Measurements from ENCODE around the gene ZBTB3. TPM values are rescaled to one million over a fixed set of nuclear protein-coding genes. Genes with fewer than 3 reads are reported as not detected.
A peak's percentile ranks its signal among the peaks of the same experiment; 100 is the strongest.
"Not testable (repeated sequence)": the region's sequence is repeated elsewhere in the genome, so short reads cannot be mapped to it uniquely, and the experiment has no call there.

Gene ZBTB3
- total RNA-seq, 2 experiments from 2014 or later, result 8.4 to 9.7 TPM

DNA sequence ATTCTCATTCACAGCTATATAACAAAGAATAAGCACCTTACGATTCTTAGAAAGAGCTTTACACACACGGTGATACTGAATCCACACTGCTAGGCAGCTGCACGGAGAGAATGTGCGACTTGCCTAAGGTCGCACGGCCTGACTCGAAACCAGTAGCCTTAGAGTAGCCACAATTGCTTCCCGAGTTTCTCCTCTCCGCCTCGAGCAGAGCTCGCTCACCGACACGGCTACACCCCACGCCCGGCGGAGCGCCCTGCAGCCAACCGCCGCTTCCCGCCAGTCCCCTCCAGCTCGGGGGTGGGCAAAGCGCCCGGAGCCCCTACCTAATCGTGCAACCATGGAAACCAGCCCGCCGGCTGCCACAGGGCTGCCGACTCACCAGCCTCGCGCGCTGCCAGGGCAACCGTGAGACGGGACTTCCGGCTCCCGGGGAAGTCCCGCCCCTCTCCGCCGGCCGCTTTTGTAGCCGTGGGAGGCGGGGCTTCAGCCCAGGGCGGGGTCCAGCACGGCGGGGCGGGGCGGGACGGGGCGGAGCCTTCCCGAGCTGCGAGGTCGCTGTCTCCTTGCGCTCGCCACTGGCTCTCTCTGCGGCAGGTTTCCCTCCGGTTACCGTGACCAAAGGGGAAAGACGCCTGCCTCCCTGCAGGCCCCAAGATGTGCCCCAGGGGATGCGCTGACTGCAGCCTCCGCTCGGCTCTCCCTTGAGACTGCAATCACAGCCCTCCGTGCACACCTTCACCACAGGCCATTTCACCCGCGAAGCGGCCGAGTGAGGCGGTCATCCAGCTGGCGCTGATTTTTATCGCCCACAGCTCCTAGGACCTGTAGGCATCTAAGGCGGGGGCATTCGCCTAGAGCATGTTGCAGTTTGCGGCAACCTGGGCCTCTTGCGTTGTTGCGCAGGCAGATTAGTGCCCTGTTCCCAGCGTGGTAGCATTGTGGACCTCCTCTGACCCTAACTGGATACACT lies 47.8 kb downstream of the ZBTB3 start:
- intact Hi-C loops (cut with micrococcal nuclease), result loop anchor here (5.0 kb wide), 2 partner anchors 46 to 114 kb away; partner anchors contain the start of genes TUT1 and ZBTB3
- CTCF ChIA-PET, result interaction anchor here (0.6 to 2.0 kb wide), 7 partner anchors 9 to 281 kb away, joined by 3 to 8 read pairs (median 4); partner anchors contain the start of genes HNRNPUL2, STX5 and TTC9C
- Mint-ChIP-seq H3K4me3 (peak overlapping the region; percentile 85), H3K27ac (peak overlapping the region; percentile 70), H3K9me3 (no peaks in the 10 kb centered on the region), H3K4me1 (ENCODE audit: low read depth) (peaks cover 50% of the 10 kb centered on the region), H3K36me3 (peaks cover 30% of the 10 kb centered on the region), H3K27me3 (no peaks in the 10 kb centered on the region)
- POLR2A ChIA-PET, result interaction anchor here (0.8 to 5.4 kb wide), 9 partner anchors 17 to 134 kb away, joined by 3 to 29 read pairs (median 5); partner anchors contain the start of genes B3GAT3, C11orf98, CSKMT and GANAB
- DNase-seq, result peak; percentile 96

DNA sequence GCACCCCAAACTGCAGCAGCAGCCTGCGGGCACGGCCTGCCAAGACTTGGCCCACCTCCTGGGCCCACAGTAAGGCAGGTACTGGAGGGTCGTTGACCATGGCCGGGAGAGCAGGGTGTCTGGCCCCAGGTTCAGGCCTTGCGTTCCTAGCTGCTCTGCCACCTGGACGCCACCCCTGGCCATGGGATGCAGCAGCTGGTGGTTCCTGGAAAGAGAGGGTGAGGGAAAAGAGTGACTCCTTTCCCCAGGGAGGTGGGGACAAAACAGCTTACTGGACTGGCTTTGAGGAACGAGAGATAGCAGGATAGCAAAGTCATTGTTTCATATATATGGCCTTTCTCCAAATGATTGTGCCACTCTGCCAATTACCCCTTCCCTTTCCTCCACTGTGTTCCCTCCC lies 48.5 kb downstream of the ZBTB3 start:
- DNase-seq, result no peak
- H3K36me3 Mint-ChIP-seq, result peaks cover 29% of the 10 kb centered on the region
- H3K4me1 Mint-ChIP-seq (ENCODE audit: low read depth), result peaks cover 45% of the 10 kb centered on the region
- ChIA-PET CTCF (interaction anchor here (0.5 to 2.0 kb wide), 7 partner anchors 8 to 281 kb away, joined by 3 to 8 read pairs (median 4); partner anchors contain the start of genes HNRNPUL2 and TTC9C), POLR2A (interaction anchor here (0.8 to 5.4 kb wide), 7 partner anchors 16 to 135 kb away, joined by 3 to 29 read pairs (median 5); partner anchors contain the start of genes B3GAT3, GANAB, INTS5 and LBHD1)
- H3K27ac Mint-ChIP-seq, result peak overlapping the region; percentile 70
- intact Hi-C loops (cut with micrococcal nuclease), result loop anchor here (5.0 kb wide), 2 partner anchors 47 to 113 kb away; partner anchors contain the start of genes TUT1 and ZBTB3
- H3K27me3 Mint-ChIP-seq, result no peaks in the 10 kb centered on the region
- peak overlapping the region; percentile 85 for H3K4me3 Mint-ChIP-seq
- no peaks in the 10 kb centered on the region for H3K9me3 Mint-ChIP-seq

DNA sequence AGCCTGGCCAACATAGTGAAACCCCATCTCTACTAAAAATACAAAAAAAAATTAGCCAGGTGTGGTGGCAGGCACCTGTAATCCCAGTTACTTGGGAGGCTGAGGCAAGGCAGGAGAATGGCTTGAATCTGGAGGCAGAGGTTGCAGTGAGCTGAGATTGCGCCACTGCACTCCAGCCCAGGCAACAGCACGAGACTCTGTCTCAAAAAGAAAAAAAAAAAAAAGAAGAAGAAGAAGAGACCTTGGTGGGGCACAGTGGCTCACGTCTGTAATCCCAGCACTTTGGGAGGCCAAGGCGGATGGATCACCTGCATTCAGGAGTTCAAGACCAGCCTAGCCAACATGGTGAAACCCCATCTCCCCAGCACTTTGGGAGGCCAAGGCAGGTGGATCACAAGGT lies 50.0 kb downstream of the ZBTB3 start:
- H3K4me1 Mint-ChIP-seq (ENCODE audit: low read depth), result peaks cover 39% of the 10 kb centered on the region
- DNase-seq; H3K9me3 Mint-ChIP-seq; intact Hi-C loops (cut with micrococcal nuclease); H3K27me3 Mint-ChIP-seq; H3K4me3 Mint-ChIP-seq; POLR2A ChIA-PET; H3K27ac Mint-ChIP-seq: not testable (repeated sequence)
- CTCF ChIA-PET, result interaction anchor here (0.6 kb wide), 1 partner anchor 63 kb away, joined by 3 read pairs; no protein-coding TSS in a partner anchor
- peaks cover 20% of the 10 kb centered on the region for H3K36me3 Mint-ChIP-seq

DNA sequence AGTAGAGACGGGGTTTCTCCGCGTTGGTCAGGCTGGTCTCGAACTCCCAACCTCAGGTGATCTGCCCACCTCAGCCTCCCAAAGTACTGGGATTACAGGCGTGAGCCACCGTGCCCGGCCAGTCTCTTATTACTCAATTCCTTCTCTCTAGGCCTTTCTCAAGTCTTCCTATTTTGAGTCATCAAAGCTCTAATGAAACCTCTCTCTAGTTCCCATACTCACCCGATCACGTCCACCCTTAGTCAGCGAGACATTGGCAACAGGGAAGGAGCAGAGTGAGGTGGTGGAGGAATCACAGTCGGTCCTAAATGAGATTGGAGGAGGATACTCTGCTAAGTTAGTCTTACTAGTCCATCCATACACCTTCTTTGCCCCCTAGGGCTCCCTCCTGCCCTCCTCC lies 51.7 kb downstream of the ZBTB3 start:
- Mint-ChIP-seq H3K4me3 (no peak overlapping the region), H3K9me3 (no peaks in the 10 kb centered on the region), H3K4me1 (ENCODE audit: low read depth) (peaks cover 24% of the 10 kb centered on the region), H3K27ac (no peak overlapping the region), H3K27me3 (no peaks in the 10 kb centered on the region), H3K36me3 (peaks cover 18% of the 10 kb centered on the region)
- intact Hi-C loops (cut with micrococcal nuclease), result no loop called here
- DNase-seq, result peak; percentile 33
- ChIA-PET CTCF (interaction anchor here (1.6 to 1.9 kb wide), 2 partner anchors 8 to 21 kb away, joined by 5 to 9 read pairs; no protein-coding TSS in a partner anchor), POLR2A (no interaction called here)

Small RNA genes within 50 kb of the gene (microRNA-seq; reads per million reads assigned to microRNA genes)
- gene MIR6514 (ENCODE audit: borderline microRNAs expressed, borderline number of aligned reads, borderline replicate concordance), result 2.8 reads per million
- not detected for gene MIR6748 (ENCODE audit: borderline microRNAs expressed, borderline number of aligned reads, borderline replicate concordance)

Other genes starting within 250 kb of the ZBTB3 start
- 10 to 100 TPM; 83.7 to 85.2 TPM for gene AHNAK, start 207.4 kb downstream of the ZBTB3 start, total RNA-seq
- 1,000 to 10,000 TPM; 1,956 to 1,989 TPM for gene EEF1G, start 180.3 kb downstream of the ZBTB3 start, total RNA-seq
- 10 to 100 TPM; 32.7 to 34.2 TPM for gene TUT1, start 162.6 kb downstream of the ZBTB3 start, total RNA-seq
- 100 to 1,000 TPM; 166 to 167 TPM for gene MTA2, start 152.3 kb downstream of the ZBTB3 start, total RNA-seq
- 100 to 1,000 TPM; 113 to 116 TPM for gene EML3, start 141.4 kb downstream of the ZBTB3 start, total RNA-seq
- 1 to 10 TPM; 1.1 to 1.5 TPM for gene ROM1, start 140.9 kb downstream of the ZBTB3 start, total RNA-seq
- 10 to 100 TPM; 67.0 to 70.4 TPM for gene B3GAT3, start 132.2 kb downstream of the ZBTB3 start, total RNA-seq
- 100 to 1,000 TPM; 247 to 249 TPM for gene GANAB, start 107.5 kb downstream of the ZBTB3 start, total RNA-seq
- 10 to 100 TPM; 30.2 to 30.8 TPM for gene INTS5, start 100.9 kb downstream of the ZBTB3 start, total RNA-seq
- gene C11orf98, start 89.0 kb downstream of the ZBTB3 start, total RNA-seq, result 100 to 1,000 TPM; 107 to 110 TPM
- 10 to 100 TPM; 27.7 to 33.9 TPM for gene CSKMT, start 88.8 kb downstream of the ZBTB3 start, total RNA-seq
- 1 to 10 TPM; 6.0 to 6.2 TPM for gene UQCC3, start 82.5 kb downstream of the ZBTB3 start, total RNA-seq
- gene LBHD1, start 81.9 kb downstream of the ZBTB3 start, total RNA-seq, result 10 to 100 TPM; 10.8 to 14.1 TPM
- gene UBXN1, start 75.1 kb downstream of the ZBTB3 start, total RNA-seq, result 100 to 1,000 TPM; 110 to 116 TPM
- under 1 TPM; 0.12 to 0.21 TPM for gene LRRN4CL, start 64.6 kb downstream of the ZBTB3 start, total RNA-seq
- gene BSCL2, start 46.7 kb downstream of the ZBTB3 start, total RNA-seq, result 10 to 100 TPM; 18.0 to 20.4 TPM
- not detected for gene GNG3, start 46.5 kb downstream of the ZBTB3 start, total RNA-seq
- 10 to 100 TPM; 56.0 to 62.3 TPM for gene HNRNPUL2, start 26.7 kb downstream of the ZBTB3 start, total RNA-seq
- 10 to 100 TPM; 37.6 to 43.0 TPM for gene TTC9C, start 25.7 kb downstream of the ZBTB3 start, total RNA-seq
- gene POLR2G, start 7.4 kb upstream of the ZBTB3 start, total RNA-seq, result 100 to 1,000 TPM; 116 to 124 TPM
- gene TAF6L, start 17.2 kb upstream of the ZBTB3 start, total RNA-seq, result 10 to 100 TPM; 11.9 to 12.0 TPM
- 10 to 100 TPM; 25.0 to 25.5 TPM for gene TMEM179B, start 33.2 kb upstream of the ZBTB3 start, total RNA-seq
- gene TMEM223, start 37.8 kb upstream of the ZBTB3 start, total RNA-seq, result 10 to 100 TPM in 1 of 2 experiments, 1 to 10 TPM in 1; 9.2 to 10.2 TPM
- gene NXF1, start 51.3 kb upstream of the ZBTB3 start, total RNA-seq, result 10 to 100 TPM; 70.8 to 83.6 TPM
- 10 to 100 TPM; 24.6 to 29.2 TPM for gene STX5, start 77.9 kb upstream of the ZBTB3 start, total RNA-seq
- under 1 TPM in 1 of 2 experiments, not detected in 1; 0.53 TPM for gene TEX54, start 78.7 kb upstream of the ZBTB3 start, total RNA-seq
- gene WDR74, start 85.4 kb upstream of the ZBTB3 start, total RNA-seq, result 10 to 100 TPM; 72.6 to 73.0 TPM
- 100 to 1,000 TPM; 309 to 314 TPM for gene SLC3A2, start 126.7 kb upstream of the ZBTB3 start, total RNA-seq
- not detected for gene CHRM1, start 167.2 kb upstream of the ZBTB3 start, total RNA-seq
- not detected for gene SLC22A6, start 230.8 kb upstream of the ZBTB3 start, total RNA-seq